ENCODE measurements around the gene SLC35F3.

Gene SLC35F3

GRCh38 chr1:234309598-234310459, 405.4 kb downstream of the SLC35F3 start:
- no peak overlapping the region for H3K27ac ChIP-seq (ENCODE audit: low read depth, low read length)

GRCh38 chr1:234310460-234310817, 406.0 kb downstream of the SLC35F3 start:
- no peak overlapping the region for H2AFZ ChIP-seq (ENCODE audit: low read length, unreplicated experiment)
- H3K79me2 ChIP-seq (ENCODE audit: control insufficient read depth, insufficient read depth, low read length, unreplicated experiment) = no peaks in the 10 kb centered on the region
- H3K27ac ChIP-seq (ENCODE audit: low read depth, low read length) = no peak overlapping the region
- peaks cover 44% of the 10 kb centered on the region for H3K27me3 ChIP-seq (ENCODE audit: insufficient read depth, low read length)
- H3K4me3 ChIP-seq (ENCODE audit: low read depth, low read length) = no peak overlapping the region
- H3K4me1 ChIP-seq (ENCODE audit: control insufficient read depth, insufficient read depth, low read length, unreplicated experiment) = peaks cover 13% of the 10 kb centered on the region
- H3K36me3 ChIP-seq (ENCODE audit: insufficient read depth, low read length) = no peaks in the 10 kb centered on the region

More at GRCh38 chr1:234309598-234310459, 405.4 kb downstream of the SLC35F3 start:
- Histone ChIP-seq H3K36me3 (ENCODE audit: insufficient read depth, low read length) (no peaks in the 10 kb centered on the region), H3K79me2 (ENCODE audit: control insufficient read depth, insufficient read depth, low read length, unreplicated experiment) (no peaks in the 10 kb centered on the region), H3K4me3 (ENCODE audit: low read depth, low read length) (peak overlapping the region; percentile 57; the same call in 1 of the 2 replicates), H2AFZ (ENCODE audit: low read length, unreplicated experiment) (peak overlapping the region; percentile 12), H3K27me3 (ENCODE audit: insufficient read depth, low read length) (peaks cover 47% of the 10 kb centered on the region), H3K4me1 (ENCODE audit: control insufficient read depth, insufficient read depth, low read length, unreplicated experiment) (peaks cover 7% of the 10 kb centered on the region)

- Histone ChIP-seq H3K27ac (ENCODE audit: low read depth, low read length) (no peak overlapping the region), H3K27me3 (ENCODE audit: insufficient read depth, low read length) (peaks cover 44% of the 10 kb centered on the region), H3K36me3 (ENCODE audit: insufficient read depth, low read length) (no peaks in the 10 kb centered on the region), H2AFZ (ENCODE audit: low read length, unreplicated experiment) (no peak overlapping the region), H3K4me1 (ENCODE audit: control insufficient read depth, insufficient read depth, low read length, unreplicated experiment) (peaks cover 16% of the 10 kb centered on the region), H3K4me3 (ENCODE audit: low read depth, low read length) (no peak overlapping the region), H3K79me2 (ENCODE audit: control insufficient read depth, insufficient read depth, low read length, unreplicated experiment) (no peaks in the 10 kb centered on the region)
Measured at GRCh38 chr1:234311414-234311813, 406.9 kb downstream of the SLC35F3 start.

GRCh38 chr1:234313171-234313570, 408.7 kb downstream of the SLC35F3 start:
- peaks cover 16% of the 10 kb centered on the region for H3K4me1 ChIP-seq (ENCODE audit: control insufficient read depth, insufficient read depth, low read length, unreplicated experiment)
- no peak overlapping the region for H2AFZ ChIP-seq (ENCODE audit: low read length, unreplicated experiment)
- H3K36me3 ChIP-seq (ENCODE audit: insufficient read depth, low read length) = no peaks in the 10 kb centered on the region
- H3K27ac ChIP-seq (ENCODE audit: low read depth, low read length) = no peak overlapping the region
- no peak overlapping the region for H3K4me3 ChIP-seq (ENCODE audit: low read depth, low read length)
- peaks cover 58% of the 10 kb centered on the region for H3K27me3 ChIP-seq (ENCODE audit: insufficient read depth, low read length)
- H3K79me2 ChIP-seq (ENCODE audit: control insufficient read depth, insufficient read depth, low read length, unreplicated experiment) = no peaks in the 10 kb centered on the region

- Histone ChIP-seq H3K4me3 (ENCODE audit: low read depth, low read length) (no peak overlapping the region), H3K79me2 (ENCODE audit: control insufficient read depth, insufficient read depth, low read length, unreplicated experiment) (no peaks in the 10 kb centered on the region), H3K27me3 (ENCODE audit: insufficient read depth, low read length) (peaks cover 67% of the 10 kb centered on the region), H2AFZ (ENCODE audit: low read length, unreplicated experiment) (no peak overlapping the region), H3K36me3 (ENCODE audit: insufficient read depth, low read length) (no peaks in the 10 kb centered on the region), H3K27ac (ENCODE audit: low read depth, low read length) (no peak overlapping the region), H3K4me1 (ENCODE audit: control insufficient read depth, insufficient read depth, low read length, unreplicated experiment) (peaks cover 12% of the 10 kb centered on the region)
Measured at GRCh38 chr1:234315091-234315541, 410.6 kb downstream of the SLC35F3 start.

- H3K27me3 ChIP-seq (ENCODE audit: insufficient read depth, low read length) = peaks cover 71% of the 10 kb centered on the region
- H3K4me3 ChIP-seq (ENCODE audit: low read depth, low read length) = no peak overlapping the region
- no peak overlapping the region for H3K27ac ChIP-seq (ENCODE audit: low read depth, low read length)
- H3K4me1 ChIP-seq (ENCODE audit: control insufficient read depth, insufficient read depth, low read length, unreplicated experiment) = peaks cover 12% of the 10 kb centered on the region
- H3K36me3 ChIP-seq (ENCODE audit: insufficient read depth, low read length) = no peaks in the 10 kb centered on the region
- no peaks in the 10 kb centered on the region for H3K79me2 ChIP-seq (ENCODE audit: control insufficient read depth, insufficient read depth, low read length, unreplicated experiment)
- no peak overlapping the region for H2AFZ ChIP-seq (ENCODE audit: low read length, unreplicated experiment)
Measured at GRCh38 chr1:234315588-234315987, 411.1 kb downstream of the SLC35F3 start.

- Histone ChIP-seq H3K4me3 (ENCODE audit: low read depth, low read length) (no peak overlapping the region), H3K4me1 (ENCODE audit: control insufficient read depth, insufficient read depth, low read length, unreplicated experiment) (peaks cover 12% of the 10 kb centered on the region), H3K27me3 (ENCODE audit: insufficient read depth, low read length) (peaks cover 73% of the 10 kb centered on the region), H2AFZ (ENCODE audit: low read length, unreplicated experiment) (no peak overlapping the region), H3K36me3 (ENCODE audit: insufficient read depth, low read length) (no peaks in the 10 kb centered on the region), H3K27ac (ENCODE audit: low read depth, low read length) (no peak overlapping the region), H3K79me2 (ENCODE audit: control insufficient read depth, insufficient read depth, low read length, unreplicated experiment) (no peaks in the 10 kb centered on the region)
Measured at GRCh38 chr1:234316486-234316885, 412.0 kb downstream of the SLC35F3 start.

- Histone ChIP-seq H3K4me1 (ENCODE audit: control insufficient read depth, insufficient read depth, low read length, unreplicated experiment) (peaks cover 12% of the 10 kb centered on the region), H3K4me3 (ENCODE audit: low read depth, low read length) (no peak overlapping the region), H3K27ac (ENCODE audit: low read depth, low read length) (no peak overlapping the region), H3K79me2 (ENCODE audit: control insufficient read depth, insufficient read depth, low read length, unreplicated experiment) (no peaks in the 10 kb centered on the region), H3K36me3 (ENCODE audit: insufficient read depth, low read length) (no peaks in the 10 kb centered on the region), H2AFZ (ENCODE audit: low read length, unreplicated experiment) (no peak overlapping the region), H3K27me3 (ENCODE audit: insufficient read depth, low read length) (peaks cover 70% of the 10 kb centered on the region)
Measured at GRCh38 chr1:234316937-234317336, 412.5 kb downstream of the SLC35F3 start.

- peaks cover 7% of the 10 kb centered on the region for H3K4me1 ChIP-seq (ENCODE audit: control insufficient read depth, insufficient read depth, low read length, unreplicated experiment)
- no peak overlapping the region for H3K27ac ChIP-seq (ENCODE audit: low read depth, low read length)
- H2AFZ ChIP-seq (ENCODE audit: low read length, unreplicated experiment) = no peak overlapping the region
- no peaks in the 10 kb centered on the region for H3K79me2 ChIP-seq (ENCODE audit: control insufficient read depth, insufficient read depth, low read length, unreplicated experiment)
- peaks cover 76% of the 10 kb centered on the region for H3K27me3 ChIP-seq (ENCODE audit: insufficient read depth, low read length)
- H3K36me3 ChIP-seq (ENCODE audit: insufficient read depth, low read length) = no peaks in the 10 kb centered on the region
- H3K4me3 ChIP-seq (ENCODE audit: low read depth, low read length) = no peak overlapping the region
Measured at GRCh38 chr1:234320069-234320468, 415.6 kb downstream of the SLC35F3 start.

- Histone ChIP-seq H3K4me3 (ENCODE audit: low read depth, low read length) (no peak overlapping the region), H2AFZ (ENCODE audit: low read length, unreplicated experiment) (no peak overlapping the region), H3K79me2 (ENCODE audit: control insufficient read depth, insufficient read depth, low read length, unreplicated experiment) (no peaks in the 10 kb centered on the region), H3K27me3 (ENCODE audit: insufficient read depth, low read length) (peaks cover 81% of the 10 kb centered on the region), H3K27ac (ENCODE audit: low read depth, low read length) (no peak overlapping the region), H3K4me1 (ENCODE audit: control insufficient read depth, insufficient read depth, low read length, unreplicated experiment) (peaks cover 2% of the 10 kb centered on the region), H3K36me3 (ENCODE audit: insufficient read depth, low read length) (no peaks in the 10 kb centered on the region)
Measured at GRCh38 chr1:234320549-234320948, 416.1 kb downstream of the SLC35F3 start.

- H3K79me2 ChIP-seq (ENCODE audit: control insufficient read depth, insufficient read depth, low read length, unreplicated experiment) = no peaks in the 10 kb centered on the region
- no peak overlapping the region for H2AFZ ChIP-seq (ENCODE audit: low read length, unreplicated experiment)
- no peaks in the 10 kb centered on the region for H3K4me1 ChIP-seq (ENCODE audit: control insufficient read depth, insufficient read depth, low read length, unreplicated experiment)
- no peaks in the 10 kb centered on the region for H3K36me3 ChIP-seq (ENCODE audit: insufficient read depth, low read length)
- H3K27me3 ChIP-seq (ENCODE audit: insufficient read depth, low read length) = peaks cover 87% of the 10 kb centered on the region
- no peak overlapping the region for H3K4me3 ChIP-seq (ENCODE audit: low read depth, low read length)
- no peak overlapping the region for H3K27ac ChIP-seq (ENCODE audit: low read depth, low read length)
Measured at GRCh38 chr1:234321231-234321630, 416.8 kb downstream of the SLC35F3 start.

Measured in ACC112 (cell line).